OCI-M1 (cell line): ENCODE measurements around the gene STK17B.
"Not testable (repeated sequence)": the region's sequence is repeated elsewhere in the genome, so short reads cannot be mapped to it uniquely, and the experiment has no call there.

Source experiments
- DNase-seq: peaks from one replicate; lab custom pipeline; 2025; lab: John Stamatoyannopoulos, UW

STK17B gene

GRCh38 chr2:196112418-196113034, 58.9 kb downstream of the STK17B start:
- DNase-seq = no peak

GRCh38 chr2:196108604-196109003, 62.8 kb downstream of the STK17B start:
- no peak for DNase-seq

GRCh38 chr2:196105951-196106350, 65.4 kb downstream of the STK17B start:
- peak; percentile 90 for DNase-seq

GRCh38 chr2:196104066-196104465, 67.3 kb downstream of the STK17B start:
- DNase-seq = no peak

GRCh38 chr2:196103626-196104025, 67.8 kb downstream of the STK17B start:
- DNase-seq = no peak

GRCh38 chr2:196101325-196101991, 69.9 kb downstream of the STK17B start:
- DNase-seq = peak; percentile 92

GRCh38 chr2:196099916-196100315, 71.5 kb downstream of the STK17B start:
- no peak for DNase-seq

- DNase-seq = no peak
Observed at GRCh38 chr2:196097864-196098660, 73.3 kb downstream of the STK17B start.

GRCh38 chr2:196096982-196097745, 74.2 kb downstream of the STK17B start:
- DNase-seq = no peak

GRCh38 chr2:196096264-196096663, 75.1 kb downstream of the STK17B start:
- DNase-seq = no peak

GRCh38 chr2:196089448-196089847, 81.9 kb downstream of the STK17B start:
- DNase-seq = not testable (repeated sequence)

- DNase-seq = peak; percentile 18
Observed at GRCh38 chr2:196088203-196088602, 83.2 kb downstream of the STK17B start.

- no peak for DNase-seq
Observed at GRCh38 chr2:196086517-196087368, 84.6 kb downstream of the STK17B start.

- no peak for DNase-seq
Observed at GRCh38 chr2:196083601-196084000, 87.8 kb downstream of the STK17B start.
